ENCODE results near the gene RSU1.

RSU1 gene

GRCh38 chr10:16773334-16773733 lies 43.9 kb downstream of the RSU1 start:
- no peak for TF ChIP-seq CTCF (conservative IDR thresholded peaks at IDR 0.05)
- TF ChIP-seq ZFX (IDR thresholded peaks at IDR 0.05) = no peak

GRCh38 chr10:16770670-16771069 lies 46.6 kb downstream of the RSU1 start:
- no peak for TF ChIP-seq CTCF (conservative IDR thresholded peaks at IDR 0.05)
- TF ChIP-seq ZFX (IDR thresholded peaks at IDR 0.05) = no peak
- H3K27ac ChIP-seq = no peak overlapping the region

More at GRCh38 chr10:16773334-16773733, 43.9 kb downstream of the RSU1 start:
- H3K27ac ChIP-seq = no peak overlapping the region

GRCh38 chr10:16770141-16770540 lies 47.1 kb downstream of the RSU1 start:
- TF ChIP-seq CTCF (conservative IDR thresholded peaks at IDR 0.05) (no peak), ZFX (IDR thresholded peaks at IDR 0.05) (no peak)
- no peak overlapping the region for H3K27ac ChIP-seq

GRCh38 chr10:16769331-16769730 lies 47.9 kb downstream of the RSU1 start:
- H3K27ac ChIP-seq = no peak overlapping the region
- TF ChIP-seq ZFX (IDR thresholded peaks at IDR 0.05) = no peak
- no peak for TF ChIP-seq CTCF (conservative IDR thresholded peaks at IDR 0.05)

- no peak overlapping the region for H3K27ac ChIP-seq
- TF ChIP-seq ZFX (IDR thresholded peaks at IDR 0.05) = no peak
- no peak for TF ChIP-seq CTCF (conservative IDR thresholded peaks at IDR 0.05)
Measured at GRCh38 chr10:16768702-16769101, 48.5 kb downstream of the RSU1 start.

- TF ChIP-seq ZFX (IDR thresholded peaks at IDR 0.05) = no peak
- TF ChIP-seq CTCF (conservative IDR thresholded peaks at IDR 0.05) = no peak
- no peak overlapping the region for H3K27ac ChIP-seq
Measured at GRCh38 chr10:16765509-16766375, 51.5 kb downstream of the RSU1 start.

GRCh38 chr10:16761300-16761699 lies 55.9 kb downstream of the RSU1 start:
- TF ChIP-seq CTCF (conservative IDR thresholded peaks at IDR 0.05) = no peak
- no peak for TF ChIP-seq ZFX (IDR thresholded peaks at IDR 0.05)
- H3K27ac ChIP-seq = no peak overlapping the region

All from C4-2B (cell line).